GM18951 (cell line): ENCODE results near the gene PAEP.

Source experiments
- POLR2A ChIP-seq: IDR thresholded peaks from 4 replicates; pipeline ENCODE4 v1.6.1; 2011; ENCODE audit warnings: mild to moderate bottlenecking; ENCODE audit not compliant: insufficient read length, insufficient read depth; ENCODE audit errors: extremely low read depth
- in situ Hi-C: fragments of 300-500 bp; cut with MboI; formaldehyde crosslinking; loops from one replicate; pipeline ENCODE4 v1.12.0; 2022; ENCODE audit warnings: low sequenced_read_pairs, mixed read lengths, inconsistent platforms; ENCODE audit not compliant: unreplicated experiment

The PAEP gene

DNA sequence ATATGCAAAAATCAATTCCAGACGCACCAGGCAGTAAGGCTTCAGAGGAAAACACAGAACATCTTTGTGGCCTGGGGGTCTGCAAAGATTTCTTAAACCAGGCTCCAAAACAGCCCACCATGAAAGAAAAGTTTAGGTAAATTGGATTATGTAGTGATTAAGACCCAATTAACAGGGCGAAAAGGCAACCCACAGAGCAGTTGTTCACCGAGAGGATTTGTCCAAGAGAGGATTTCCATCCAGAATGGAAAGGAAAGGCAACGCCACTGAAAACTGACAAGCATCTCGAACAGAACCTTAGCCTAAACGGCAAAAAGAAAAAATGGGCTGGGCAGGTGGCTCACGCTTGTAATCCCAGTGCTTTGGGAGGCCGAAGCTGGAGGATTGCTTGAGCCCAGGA is 40.4 kb downstream of the PAEP start:
- in situ Hi-C loops: no loop called here
- no peak for TF ChIP-seq POLR2A

DNA sequence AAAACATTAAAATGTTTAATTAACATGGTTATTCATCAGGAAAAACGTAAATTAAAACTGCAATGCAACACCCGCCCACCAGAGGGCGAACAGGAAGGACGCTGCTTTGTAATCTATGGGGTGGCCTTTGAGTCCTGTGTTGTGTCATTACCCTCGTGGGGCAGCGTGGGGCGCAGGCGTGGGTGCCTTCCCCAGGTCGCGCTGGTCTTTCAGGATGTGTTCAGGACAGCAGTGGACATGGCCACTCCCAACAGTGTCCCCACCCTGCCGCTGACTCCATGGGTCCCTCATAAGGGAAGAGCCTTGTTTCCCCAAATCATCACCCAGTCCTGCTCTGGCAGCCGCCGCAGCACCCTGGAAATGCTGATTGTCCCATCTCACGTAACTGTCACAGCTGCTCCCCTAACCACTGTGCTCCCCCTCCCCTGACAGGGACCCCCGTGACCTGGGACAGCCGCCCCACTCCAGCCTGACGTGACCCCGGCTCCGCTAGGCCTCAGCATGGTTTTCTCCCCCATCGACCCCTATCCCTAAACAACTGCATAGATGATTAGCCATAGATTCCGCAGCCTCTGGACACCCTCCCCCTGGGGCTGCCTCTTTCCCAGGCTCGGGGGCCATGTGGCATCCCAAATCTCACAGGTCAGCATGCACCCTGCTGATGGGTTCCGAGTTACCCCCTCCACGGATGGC is 41.4 kb downstream of the PAEP start:
- in situ Hi-C loops: no loop called here
- no peak for TF ChIP-seq POLR2A

DNA sequence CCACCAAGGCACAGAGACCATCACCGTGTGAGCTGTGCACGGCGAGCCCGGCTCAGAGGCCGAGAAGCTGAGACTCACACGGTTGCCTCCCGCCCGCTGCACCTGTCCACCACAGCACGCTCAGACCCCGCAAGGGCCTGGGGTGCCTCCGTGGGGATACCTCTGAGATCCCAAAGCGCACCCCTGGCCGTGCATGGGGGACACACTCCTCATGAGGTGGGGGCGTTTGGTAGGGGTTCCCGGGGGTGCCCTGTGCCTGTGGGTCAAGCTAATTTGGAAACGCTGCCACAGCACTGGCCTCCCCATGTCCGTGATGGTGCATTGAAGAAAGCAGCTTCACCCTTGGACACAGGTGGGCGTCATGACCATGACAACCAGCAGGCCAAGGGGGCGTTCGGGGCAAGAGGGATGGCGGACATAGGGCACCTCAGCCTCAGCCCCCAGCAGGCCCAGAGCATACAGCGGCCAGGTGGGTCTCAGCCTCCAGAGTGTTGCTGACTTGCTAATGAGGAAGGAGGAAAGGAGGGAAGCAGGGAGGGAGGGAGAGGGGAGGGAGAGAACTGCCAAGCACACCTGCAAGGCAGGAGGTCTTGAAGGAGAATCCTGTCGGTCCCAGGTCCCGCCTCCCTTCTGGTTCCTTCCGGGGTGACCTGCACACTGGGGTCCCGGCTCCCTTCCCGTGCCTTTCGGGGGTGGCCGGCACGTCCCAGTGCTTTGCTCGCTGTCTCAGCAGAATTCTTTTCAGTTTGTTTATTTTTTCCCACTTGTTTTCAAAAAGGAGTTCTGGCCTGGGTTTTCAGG is 43.1 kb downstream of the PAEP start:
- no peak for TF ChIP-seq POLR2A
- in situ Hi-C loops: no loop called here

DNA sequence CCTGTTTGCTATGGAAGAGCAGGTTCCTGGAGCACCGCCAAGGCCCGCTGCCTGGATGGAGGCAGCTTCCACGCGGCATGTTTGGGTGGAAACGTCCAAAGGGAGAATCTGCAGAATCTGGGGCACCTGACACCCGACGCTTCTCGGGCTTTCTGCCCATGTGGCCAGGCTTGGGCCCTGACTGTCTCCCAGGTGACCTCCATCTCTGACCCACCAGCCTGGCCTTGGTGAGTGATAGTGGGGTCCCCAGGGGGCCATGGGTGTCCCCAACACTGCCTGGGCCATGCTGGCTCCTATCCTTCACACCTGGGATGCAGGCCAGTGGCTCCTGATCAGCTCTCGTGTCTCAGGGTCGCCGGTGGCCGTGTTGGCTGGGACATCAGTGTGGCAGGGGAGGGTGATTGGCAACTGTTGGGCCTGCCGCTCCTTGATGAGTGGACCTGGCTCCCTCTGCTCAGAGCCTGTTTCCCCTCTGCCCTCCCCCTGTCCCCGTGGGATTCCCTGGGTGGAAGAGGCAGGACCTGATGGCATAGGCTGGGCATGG is 43.8 kb downstream of the PAEP start:
- no peak for TF ChIP-seq POLR2A
- in situ Hi-C loops: no loop called here

DNA sequence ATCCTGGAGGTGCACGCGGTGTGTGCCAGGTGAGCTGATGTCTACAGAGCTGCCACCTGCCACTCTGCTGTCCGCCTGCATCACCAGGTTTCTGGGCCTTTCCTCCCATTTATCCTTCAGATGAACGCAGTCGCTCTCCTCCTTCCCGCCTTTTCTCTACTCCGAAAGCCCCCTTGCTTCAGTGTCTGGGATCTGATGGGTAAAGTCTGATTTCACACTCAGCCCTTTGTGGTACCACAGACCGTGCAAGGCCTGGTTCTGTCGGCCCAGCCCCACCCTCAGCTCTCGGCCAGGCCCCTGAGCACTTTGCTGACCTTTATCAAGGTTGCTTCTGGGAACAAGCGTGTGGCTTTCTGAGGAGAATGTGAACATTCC is 45.3 kb downstream of the PAEP start:
- no peak for TF ChIP-seq POLR2A
- in situ Hi-C loops: no loop called here

DNA sequence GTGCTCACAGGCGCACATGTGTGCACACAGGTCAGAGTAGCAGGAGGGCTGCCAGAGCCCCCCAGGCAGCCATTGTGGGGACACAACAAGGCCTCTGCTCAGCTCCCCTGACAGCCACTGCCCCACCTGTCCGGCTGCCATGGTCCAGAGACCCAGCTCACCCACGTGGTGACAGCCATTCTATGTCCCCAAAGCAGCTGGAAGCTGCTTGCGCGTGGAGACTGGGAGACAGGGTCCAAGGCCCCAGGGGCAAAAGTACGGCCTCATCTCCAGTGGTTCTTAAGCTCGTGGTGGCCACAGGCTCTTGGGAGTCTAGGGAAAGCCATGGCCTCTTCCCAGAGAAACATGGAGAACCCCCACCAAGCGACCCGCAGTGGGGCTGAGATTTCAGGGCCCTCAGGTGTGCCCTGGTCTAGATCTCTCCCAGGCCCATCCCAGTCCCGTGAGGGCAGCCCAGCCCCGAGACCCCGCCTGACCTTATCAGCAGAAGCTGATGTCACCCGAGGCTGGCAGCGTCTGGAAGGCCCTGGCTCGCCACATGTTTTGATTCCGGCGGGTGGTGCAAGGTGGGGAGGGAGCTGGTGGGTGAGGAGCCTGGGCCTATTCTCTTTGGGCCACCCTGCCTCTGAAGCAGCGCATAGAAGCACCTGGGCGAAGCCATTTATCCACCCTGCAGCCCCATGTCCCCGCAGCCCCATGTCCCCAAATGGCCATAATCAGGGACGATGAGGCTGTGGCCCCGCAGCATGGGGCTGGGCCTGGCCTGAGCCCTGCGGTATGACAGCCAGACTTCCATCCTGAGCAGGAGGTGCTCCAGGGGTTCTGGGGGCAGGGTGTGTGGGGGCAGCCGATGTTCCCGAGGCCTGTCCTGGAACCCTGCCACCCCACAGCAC is 46.1 kb downstream of the PAEP start:
- in situ Hi-C loops: no loop called here
- TF ChIP-seq POLR2A: no peak

DNA sequence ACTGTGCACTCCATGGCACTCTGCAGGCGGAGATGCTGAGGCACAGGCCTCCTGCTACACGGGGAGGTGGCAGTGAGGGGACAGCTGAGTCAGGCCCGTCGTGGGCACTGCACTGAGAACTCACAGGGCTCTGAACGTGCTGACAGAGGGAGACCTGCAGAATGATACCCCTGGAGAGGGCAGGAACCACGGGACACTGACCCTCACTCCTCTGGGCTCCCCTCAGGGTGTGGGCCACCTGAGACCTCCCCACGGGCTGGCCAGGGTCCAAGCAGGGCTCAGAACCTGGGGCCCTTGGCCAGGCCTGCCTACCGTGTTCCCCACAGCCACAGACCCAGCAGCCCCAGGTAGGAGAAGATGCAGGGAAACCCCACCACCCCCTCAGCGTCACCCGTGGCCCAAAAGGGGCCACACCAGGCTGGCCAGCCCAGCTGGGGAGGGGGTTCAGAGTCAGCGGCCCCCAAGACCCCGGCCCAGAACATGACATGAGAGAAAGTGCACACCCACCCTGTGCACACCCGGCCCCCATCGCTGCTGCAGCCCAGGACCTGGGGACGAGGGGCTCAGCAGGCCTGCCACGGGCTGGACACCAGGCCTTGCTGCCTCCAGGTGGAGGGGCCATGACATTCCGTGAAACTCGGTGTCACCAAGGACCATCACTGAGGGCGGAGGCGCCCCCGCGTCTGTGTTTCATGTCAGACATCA is 46.9 kb downstream of the PAEP start:
- no peak for TF ChIP-seq POLR2A
- in situ Hi-C loops: no loop called here

DNA sequence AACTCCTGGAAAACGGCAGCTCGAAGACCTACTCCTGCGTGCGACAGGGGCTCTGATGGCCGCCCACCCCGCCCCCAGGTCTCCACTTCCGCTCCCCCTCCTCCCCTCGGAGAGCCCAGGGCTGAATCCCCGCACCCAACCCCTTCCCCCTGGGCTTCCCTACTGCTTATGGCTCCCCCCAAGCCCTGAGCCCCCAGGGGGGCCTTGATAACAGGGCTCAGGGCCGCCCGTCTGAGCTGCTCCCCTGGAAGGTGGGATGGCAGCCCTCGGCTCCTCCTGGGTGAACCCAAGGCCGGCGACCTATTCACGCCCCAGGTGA is 47.4 kb downstream of the PAEP start:
- in situ Hi-C loops: no loop called here
- no peak for TF ChIP-seq POLR2A

DNA sequence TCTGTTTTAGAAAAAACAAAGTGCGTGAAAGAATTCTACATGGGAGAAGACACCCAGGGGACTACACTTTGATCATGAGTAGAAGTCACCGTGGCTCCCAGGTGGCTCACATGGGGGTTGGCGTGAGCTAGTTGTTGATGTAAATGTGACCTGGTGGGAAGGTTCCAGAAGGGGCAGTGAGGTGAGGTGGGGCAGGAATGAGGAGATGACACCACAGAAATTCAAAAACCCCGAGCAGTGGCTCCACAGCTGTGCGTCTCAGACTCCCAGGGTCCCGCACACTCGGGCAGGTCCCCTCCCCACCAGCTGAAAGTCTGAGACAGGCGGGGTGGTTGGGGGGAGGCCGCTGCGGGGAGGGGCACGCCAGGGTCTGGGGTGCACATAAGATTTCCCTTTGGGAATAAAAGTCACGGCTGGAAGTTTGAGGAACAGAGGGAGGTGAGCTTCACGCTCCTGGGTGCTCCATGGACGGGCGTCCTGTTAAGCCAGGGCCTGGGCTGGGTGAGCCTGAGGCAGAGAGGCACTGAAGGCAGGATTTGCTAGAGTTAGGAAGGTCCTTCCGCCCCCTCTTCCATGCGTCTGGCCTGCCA is 47.9 kb downstream of the PAEP start:
- in situ Hi-C loops: no loop called here
- TF ChIP-seq POLR2A: no peak

DNA sequence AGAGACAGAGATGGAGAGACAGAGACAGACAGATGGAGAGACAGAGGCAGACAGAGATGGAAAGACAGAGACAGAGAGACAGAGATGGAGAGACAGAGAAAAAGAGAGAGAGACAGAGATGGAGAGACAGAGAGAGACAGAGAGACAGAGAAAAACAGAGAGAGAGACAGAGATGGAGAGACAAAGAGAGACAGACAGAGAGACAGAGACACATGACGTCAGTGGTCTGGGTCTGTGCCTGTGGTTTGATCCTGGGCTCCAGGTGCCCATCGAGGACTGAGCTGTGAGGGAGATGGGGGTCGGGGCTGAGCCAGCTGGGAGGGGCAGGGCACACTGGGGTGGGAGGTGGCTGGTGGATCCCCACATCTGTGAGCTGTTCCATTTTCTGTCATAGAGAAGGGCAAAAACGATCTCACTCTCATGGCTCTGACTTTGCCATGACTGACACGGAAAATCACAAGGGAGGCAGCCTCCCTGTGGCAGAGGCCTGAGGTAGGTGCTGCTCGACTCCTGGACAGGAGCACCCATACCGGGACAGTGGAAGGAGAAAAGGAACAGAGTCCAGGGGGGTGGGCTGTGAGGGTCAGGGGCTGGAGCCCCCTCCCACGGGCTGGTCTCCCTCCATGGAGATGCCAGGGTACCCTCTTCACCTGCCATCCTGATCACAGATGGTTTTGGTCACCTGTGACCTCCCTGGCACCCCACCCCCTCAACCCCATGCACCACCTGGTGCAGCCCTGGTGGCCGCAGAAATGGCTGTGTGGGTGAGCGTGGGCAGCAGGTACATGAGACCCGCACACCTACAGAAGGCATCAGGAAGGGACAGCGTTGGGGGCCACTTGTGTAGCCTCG is 49.0 kb downstream of the PAEP start:
- no peak for TF ChIP-seq POLR2A
- in situ Hi-C loops: no loop called here

DNA sequence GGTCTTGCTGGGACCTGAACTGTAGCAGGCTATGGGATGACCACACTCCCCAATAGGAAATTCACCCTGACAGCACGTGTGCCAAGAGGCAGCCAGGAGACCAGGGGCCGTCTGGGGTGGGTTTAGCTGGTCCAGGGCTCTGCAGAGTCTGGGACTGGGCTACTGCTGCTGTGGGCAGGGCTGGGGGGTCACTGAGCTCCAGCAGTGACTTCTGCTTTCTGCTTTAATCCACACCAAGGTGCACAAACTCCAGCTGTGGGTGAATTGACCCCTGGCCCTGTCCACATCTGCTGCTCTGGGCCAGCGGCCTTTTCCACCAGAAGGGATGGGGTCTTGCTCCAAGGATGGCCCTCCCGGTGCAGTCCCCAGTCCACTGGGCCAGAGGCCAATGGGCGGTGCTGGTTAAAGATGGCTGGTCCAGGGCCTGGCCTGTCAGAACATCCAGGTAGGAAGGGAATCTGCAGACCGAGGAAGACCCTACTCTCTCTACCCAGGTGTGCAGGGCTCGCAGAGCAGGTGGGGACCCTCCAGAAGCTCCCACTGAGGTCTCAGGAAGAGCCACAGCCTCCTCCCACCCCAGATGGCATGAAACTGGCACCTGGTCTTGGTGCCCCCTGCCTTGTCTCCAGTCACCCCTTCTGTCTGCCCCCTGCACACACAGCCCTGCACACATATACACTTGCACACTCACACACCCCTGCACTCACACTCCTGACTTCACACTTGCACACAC is 49.8 kb downstream of the PAEP start:
- TF ChIP-seq POLR2A: no peak
- in situ Hi-C loops: no loop called here
